HEK293T (cell line): Measurements from ENCODE around the gene P2RY12.
"Not testable (repeated sequence)": the region's sequence is repeated elsewhere in the genome, so short reads cannot be mapped to it uniquely, and the experiment has no call there.

Experiments used
- CTCF ChIA-PET: fragments of 350-600 bp; formaldehyde crosslinking; extraction: SDS; loops from one replicate; lab custom pipeline; 2021; ENCODE audit warnings: antibody characterized with exemption, inconsistent platforms; lab: Yijun Ruan, JAX
- POLR2A ChIA-PET: fragments of 350-600 bp; formaldehyde crosslinking; extraction: SDS; loops from one replicate; lab custom pipeline; 2020; ENCODE audit warnings: antibody characterized with exemption, inconsistent platforms; lab: Yijun Ruan, JAX
- DNase-seq: peaks from one replicate; pipeline ENCODE4 v3.0.0; 2012; ENCODE audit warnings: mixed read lengths; ENCODE audit errors: extremely low spot score
- ARNT ChIP-seq: fragments of 450-650 bp; IDR thresholded peaks from 2 replicates; pipeline ENCODE4 v1.6.1; 2017; ENCODE audit warnings: mild to moderate bottlenecking
- BHLHE40 ChIP-seq: fragments of 450-650 bp; IDR thresholded peaks from 2 replicates; pipeline ENCODE4 v1.6.1; 2016; ENCODE audit warnings: mild to moderate bottlenecking, moderate library complexity, borderline replicate concordance
- CTBP1 ChIP-seq: fragments of 450-650 bp; IDR thresholded peaks from 2 replicates; pipeline ENCODE4 v1.6.1; 2016; ENCODE audit warnings: borderline replicate concordance
- ELF4 ChIP-seq: fragments of 450-650 bp; IDR thresholded peaks from 2 replicates; pipeline ENCODE4 v1.6.1; 2017; ENCODE audit warnings: antibody characterized with exemption
- FOXA1 ChIP-seq: fragments of 450-650 bp; IDR thresholded peaks from 2 replicates; pipeline ENCODE4 v1.6.1; 2016; ENCODE audit warnings: mild to moderate bottlenecking
- FOXK2 ChIP-seq: fragments of 450-650 bp; IDR thresholded peaks from 2 replicates; pipeline ENCODE4 v1.6.1; 2016; ENCODE audit warnings: mild to moderate bottlenecking
- FOXM1 ChIP-seq: fragments of 450-650 bp; IDR thresholded peaks from 2 replicates; pipeline ENCODE4 v1.6.1; 2017; ENCODE audit warnings: mild to moderate bottlenecking, borderline replicate concordance
- HDGF ChIP-seq: fragments of 450-650 bp; IDR thresholded peaks from 2 replicates; pipeline ENCODE4 v1.6.1; 2017; ENCODE audit warnings: antibody characterized with exemption, borderline replicate concordance
- L3MBTL2 ChIP-seq: fragments of 450-650 bp; conservative IDR thresholded peaks from 2 replicates; pipeline ENCODE4 v1.6.1; 2016; ENCODE audit warnings: mild to moderate bottlenecking
- LEF1 ChIP-seq: fragments of 450-650 bp; IDR thresholded peaks from 2 replicates; pipeline ENCODE4 v1.6.1; 2017; ENCODE audit warnings: mild to moderate bottlenecking, borderline replicate concordance
- NFRKB ChIP-seq: fragments of 450-650 bp; IDR thresholded peaks from 2 replicates; pipeline ENCODE4 v1.6.1; 2016; ENCODE audit warnings: mild to moderate bottlenecking, moderate library complexity
- PKNOX1 ChIP-seq: fragments of 450-650 bp; IDR thresholded peaks from 2 replicates; pipeline ENCODE4 v1.6.1; 2016
- SP1 ChIP-seq: fragments of 450-650 bp; IDR thresholded peaks from 2 replicates; pipeline ENCODE4 v1.6.1; 2017
- SUZ12 ChIP-seq: fragments of 450-650 bp; IDR thresholded peaks from 2 replicates; pipeline ENCODE4 v1.6.1; 2016; ENCODE audit warnings: mild to moderate bottlenecking
- TARDBP ChIP-seq: fragments of 450-650 bp; IDR thresholded peaks from 2 replicates; pipeline ENCODE4 v1.6.1; 2016
- ZNF384 ChIP-seq: fragments of 450-650 bp; IDR thresholded peaks from 2 replicates; pipeline ENCODE4 v1.6.1; 2016

P2RY12 gene

GRCh38 chr3:151398895-151399294 lies 14.3 kb upstream of the P2RY12 start:
- POLR2A ChIA-PET = no interaction called here
- TF ChIP-seq FOXK2 (no peak), FOXM1 (no peak), ELF4 (no peak), NFRKB (no peak), HDGF (no peak)
- CTCF ChIA-PET = no interaction called here
- DNase-seq = no peak

- ChIA-PET CTCF (no interaction called here), POLR2A (no interaction called here)
- no peak for DNase-seq
- TF ChIP-seq HDGF (no peak), FOXM1 (no peak), ZNF384 (no peak), CTBP1 (no peak), TARDBP (no peak), FOXA1 (no peak), L3MBTL2 (no peak), ELF4 (no peak), SP1 (no peak), NFRKB (no peak), ARNT (no peak), LEF1 (no peak), FOXK2 (no peak)
These were observed 11.3 kb upstream of the P2RY12 start for GRCh38 chr3:151395806-151396205.

- ChIA-PET CTCF (no interaction called here), POLR2A (no interaction called here)
- TF ChIP-seq PKNOX1 (no peak), ZNF384 (no peak), SUZ12 (no peak), CTBP1 (no peak), FOXA1 (no peak), NFRKB (no peak), ARNT (no peak), TARDBP (no peak), L3MBTL2 (no peak), FOXK2 (no peak), ELF4 (no peak)
- DNase-seq = no peak
These were observed 10.1 kb upstream of the P2RY12 start for GRCh38 chr3:151394611-151395010.

GRCh38 chr3:151393941-151394340 lies 9.4 kb upstream of the P2RY12 start:
- TF ChIP-seq BHLHE40 = no peak
- TF ChIP-seq L3MBTL2 = no peak
- no peak for TF ChIP-seq FOXM1
- no peak for TF ChIP-seq ARNT
- no peak for TF ChIP-seq ELF4
- TF ChIP-seq PKNOX1 = no peak
- no peak for TF ChIP-seq FOXA1
- no peak for TF ChIP-seq LEF1
- TF ChIP-seq SP1 = no peak
- ChIA-PET POLR2A (no interaction called here), CTCF (no interaction called here)
- no peak for DNase-seq

GRCh38 chr3:151393146-151393830 lies 8.7 kb upstream of the P2RY12 start:
- no peak for TF ChIP-seq NFRKB
- TF ChIP-seq ZNF384 = no peak
- no peak for TF ChIP-seq ARNT
- no peak for TF ChIP-seq HDGF
- no peak for TF ChIP-seq PKNOX1
- no peak for TF ChIP-seq BHLHE40
- no peak for TF ChIP-seq FOXA1
- no peak for TF ChIP-seq FOXK2
- TF ChIP-seq ELF4 = no peak
- TF ChIP-seq L3MBTL2 = no peak
- TF ChIP-seq LEF1 = no peak
- TF ChIP-seq TARDBP = no peak
- CTCF ChIA-PET = no interaction called here
- DNase-seq = no peak
- POLR2A ChIA-PET = no interaction called here

- CTCF ChIA-PET, POLR2A ChIA-PET, DNase-seq: not testable (repeated sequence)
These were observed 7.6 kb upstream of the P2RY12 start for GRCh38 chr3:151392191-151392590.

GRCh38 chr3:151391720-151392119 lies 7.2 kb upstream of the P2RY12 start:
- POLR2A ChIA-PET = no interaction called here
- TF ChIP-seq LEF1 = no peak
- TF ChIP-seq SP1 = no peak
- no peak for TF ChIP-seq SUZ12
- no peak for TF ChIP-seq NFRKB
- TF ChIP-seq FOXM1 = no peak
- no peak for TF ChIP-seq L3MBTL2
- TF ChIP-seq CTBP1 = no peak
- no peak for TF ChIP-seq HDGF
- no peak for TF ChIP-seq PKNOX1
- TF ChIP-seq ARNT = no peak
- TF ChIP-seq TARDBP = no peak
- no peak for TF ChIP-seq BHLHE40
- TF ChIP-seq ZNF384 = no peak
- CTCF ChIA-PET = no interaction called here
- DNase-seq = no peak
